HL-60 (cell line): ENCODE data around the gene PIK3R4.

Source experiments
- DNase-seq, 2 experiments: peaks; one replicate each; pipeline ENCODE4 v3.0.0-alpha.2; 2010 to 2020; ENCODE audit warnings: low read depth in 1 of 2, low spot score in 1 of 2
- H3K27ac ChIP-seq: fragments of 250-450 bp; sonication (Bioruptor Pico); replicated peaks from 2 replicates; pipeline ENCODE4 v1.5.1; 2020; ENCODE audit warnings: mild to moderate bottlenecking, moderate library complexity
- H3K27me3 ChIP-seq: fragments of 250-450 bp; sonication (Bioruptor Pico); 2 replicates; pipeline ENCODE4 v1.5.1; 2021; ENCODE audit warnings: mild to moderate bottlenecking, moderate library complexity; ENCODE audit not compliant: insufficient read depth, poor library complexity, severe bottlenecking
- H3K4me3 ChIP-seq: replicated peaks from 2 replicates; pipeline ENCODE4 v1.5.1; 2011; ENCODE audit warnings: mild to moderate bottlenecking, control low read depth, low read length; ENCODE audit not compliant: insufficient read depth
- CTCF ChIP-seq: IDR thresholded peaks from one replicate; pipeline ENCODE4 v1.5.1; 2011; ENCODE audit warnings: low read length, control low read depth, inconsistent platforms; ENCODE audit not compliant: insufficient read depth
- GABPA ChIP-seq: IDR thresholded peaks from 2 replicates; pipeline ENCODE4 v1.6.1; 2012; ENCODE audit warnings: low read depth
- POLR2AphosphoS5 ChIP-seq: IDR thresholded peaks from 2 replicates; pipeline ENCODE4 v1.6.1; 2012; ENCODE audit warnings: low read depth
- REST ChIP-seq: IDR thresholded peaks from 2 replicates; pipeline ENCODE4 v1.6.1; 2012; ENCODE audit warnings: low read depth; ENCODE audit not compliant: insufficient replicate concordance
- SPI1 ChIP-seq: IDR thresholded peaks from 2 replicates; pipeline ENCODE4 v1.6.1; 2012; ENCODE audit warnings: low read depth, mild to moderate bottlenecking, borderline replicate concordance

The PIK3R4 gene

GRCh38 chr3:130649061-130649654 is 97.5 kb downstream of the PIK3R4 start:
- Histone ChIP-seq H3K4me3 (no peak overlapping the region), H3K27ac (no peak overlapping the region), H3K27me3 (no peaks in the 10 kb centered on the region)
- DNase-seq = no peak
- TF ChIP-seq SPI1 (no peak), POLR2AphosphoS5 (no peak)

- Histone ChIP-seq H3K27ac (no peak overlapping the region), H3K27me3 (no peaks in the 10 kb centered on the region), H3K4me3 (no peak overlapping the region)
- no peak for TF ChIP-seq POLR2AphosphoS5
- TF ChIP-seq GABPA = no peak
- TF ChIP-seq CTCF = no peak
- no peak for TF ChIP-seq SPI1
- TF ChIP-seq REST = no peak
- no peak for DNase-seq
These were observed 98.3 kb downstream of the PIK3R4 start for GRCh38 chr3:130648293-130648692.

- TF ChIP-seq CTCF (no peak), SPI1 (no peak), POLR2AphosphoS5 (no peak), GABPA (no peak), REST (no peak)
- no peak for DNase-seq
- H3K27ac ChIP-seq = no peak overlapping the region
- no peak overlapping the region for H3K4me3 ChIP-seq
- H3K27me3 ChIP-seq = no peaks in the 10 kb centered on the region
These were observed 101.4 kb downstream of the PIK3R4 start for GRCh38 chr3:130645261-130645660.

- no peak for DNase-seq
- no peaks in the 10 kb centered on the region for H3K27me3 ChIP-seq
- H3K27ac ChIP-seq = no peak overlapping the region
- TF ChIP-seq GABPA (no peak), CTCF (no peak), SPI1 (no peak), POLR2AphosphoS5 (no peak), REST (no peak)
- no peak overlapping the region for H3K4me3 ChIP-seq
These were observed 101.9 kb downstream of the PIK3R4 start for GRCh38 chr3:130644628-130645253.
